Measurements from ENCODE around the gene EPHA3. TPM values are rescaled to one million over a fixed set of nuclear protein-coding genes. Genes with fewer than 3 reads are reported as not detected.

EPHA3 gene
- total and polyA plus RNA-seq, 4 donors, result 0.44 to 2.7 (median 1.2) TPM

DNA sequence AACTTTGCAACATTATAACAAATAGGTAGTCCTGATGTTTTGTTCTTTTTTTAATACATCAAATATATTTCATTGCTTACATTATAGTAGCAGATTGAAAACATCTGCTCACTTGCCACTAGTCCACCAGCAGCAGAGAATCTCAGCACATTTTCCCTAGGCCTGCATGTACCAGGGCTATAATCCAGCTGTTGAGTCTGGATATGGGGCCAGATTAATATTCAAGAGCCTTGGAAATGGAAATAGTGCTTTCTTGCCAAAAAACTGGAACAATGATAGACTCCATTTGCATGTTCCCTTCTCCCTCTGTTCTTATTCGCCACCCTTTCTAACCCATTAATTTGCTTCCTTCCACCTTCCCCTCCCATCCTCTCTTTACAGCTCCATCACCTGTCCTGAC is 288.0 kb downstream of the EPHA3 start:
- Histone ChIP-seq H3K27me3 (ENCODE audit: control insufficient read depth in 4 of 4, insufficient read depth in 4 of 4, low read length in 3 of 4) (no peaks in the 10 kb centered on the region), H3K4me1 (ENCODE audit: control insufficient read depth in 4 of 4, insufficient read depth in 4 of 4, low read length in 3 of 4) (no peaks in the 10 kb centered on the region), H3K9ac (ENCODE audit: low read depth in 1 of 2, low read length in 2 of 2) (no peak overlapping the region), H3K27ac (ENCODE audit: low read depth in 1 of 2, low read length in 2 of 2) (no peak overlapping the region), H3K36me3 (ENCODE audit: control insufficient read depth in 4 of 4, insufficient read depth in 3 of 4, low read depth in 1 of 4, low read length in 3 of 4) (no peaks in the 10 kb centered on the region), H3K4me3 (ENCODE audit: low read depth in 1 of 3, low read length in 3 of 3) (no peak overlapping the region), H3K9me3 (ENCODE audit: control insufficient read depth in 4 of 4, low read length in 3 of 4) (no peaks in the 10 kb centered on the region)
- TF ChIP-seq GABPA (IDR thresholded peaks at IDR 0.05 in 1 of 2, conservative IDR thresholded peaks at IDR 0.05 in 1 of 2) (no peak), HNF4A (conservative IDR thresholded peaks at IDR 0.05) (no peak), RXRA (IDR thresholded peaks at IDR 0.05) (no peak), JUND (IDR thresholded peaks at IDR 0.05) (no peak), FOXA1 (IDR thresholded peaks at IDR 0.05) (no peak), RAD21 (IDR thresholded peaks at IDR 0.05) (no peak), ATF3 (IDR thresholded peaks at IDR 0.05) (no peak)
- TF ChIP-seq, protein P1, sequence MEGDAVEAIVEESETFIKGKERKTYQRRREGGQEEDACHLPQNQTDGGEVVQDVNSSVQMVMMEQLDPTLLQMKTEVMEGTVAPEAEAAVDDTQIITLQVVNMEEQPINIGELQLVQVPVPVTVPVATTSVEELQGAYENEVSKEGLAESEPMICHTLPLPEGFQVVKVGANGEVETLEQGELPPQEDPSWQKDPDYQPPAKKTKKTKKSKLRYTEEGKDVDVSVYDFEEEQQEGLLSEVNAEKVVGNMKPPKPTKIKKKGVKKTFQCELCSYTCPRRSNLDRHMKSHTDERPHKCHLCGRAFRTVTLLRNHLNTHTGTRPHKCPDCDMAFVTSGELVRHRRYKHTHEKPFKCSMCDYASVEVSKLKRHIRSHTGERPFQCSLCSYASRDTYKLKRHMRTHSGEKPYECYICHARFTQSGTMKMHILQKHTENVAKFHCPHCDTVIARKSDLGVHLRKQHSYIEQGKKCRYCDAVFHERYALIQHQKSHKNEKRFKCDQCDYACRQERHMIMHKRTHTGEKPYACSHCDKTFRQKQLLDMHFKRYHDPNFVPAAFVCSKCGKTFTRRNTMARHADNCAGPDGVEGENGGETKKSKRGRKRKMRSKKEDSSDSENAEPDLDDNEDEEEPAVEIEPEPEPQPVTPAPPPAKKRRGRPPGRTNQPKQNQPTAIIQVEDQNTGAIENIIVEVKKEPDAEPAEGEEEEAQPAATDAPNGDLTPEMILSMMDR (IDR thresholded peaks at IDR 0.05; ENCODE audit: low read depth, low read length, missing input control), result no peak
- no peak for DNase-seq (ENCODE audit: low spot score)
- 69% methylated on average over 1 of the region's 1 CpG for WGBS

- H3K36me3 ChIP-seq (ENCODE audit: control insufficient read depth in 4 of 4, insufficient read depth in 3 of 4, low read depth in 1 of 4, low read length in 3 of 4), result no peaks in the 10 kb centered on the region
- no peaks in the 10 kb centered on the region for H3K27me3 ChIP-seq (ENCODE audit: control insufficient read depth in 4 of 4, insufficient read depth in 4 of 4, low read length in 3 of 4)
- no peak for DNase-seq (ENCODE audit: low spot score)
- TF ChIP-seq FOXA2 (IDR thresholded peaks at IDR 0.05) (no peak), HNF4A (conservative IDR thresholded peaks at IDR 0.05) (no peak), EGR1 (IDR thresholded peaks at IDR 0.05; ENCODE audit: low read depth in 2 of 2) (no peak), TAF1 (conservative IDR thresholded peaks at IDR 0.05) (no peak), SP1 (IDR thresholded peaks at IDR 0.05) (no peak), YY1 (IDR thresholded peaks at IDR 0.05) (no peak), ATF3 (IDR thresholded peaks at IDR 0.05) (no peak), JUND (IDR thresholded peaks at IDR 0.05) (no peak), REST (IDR thresholded peaks at IDR 0.05) (no peak), RAD21 (IDR thresholded peaks at IDR 0.05) (no peak), NR2F2 (IDR thresholded peaks at IDR 0.05) (no peak)
- TF ChIP-seq, protein P1 (IDR thresholded peaks at IDR 0.05; ENCODE audit: low read depth, low read length, missing input control), result no peak
- TF ChIP-seq, protein P2, sequence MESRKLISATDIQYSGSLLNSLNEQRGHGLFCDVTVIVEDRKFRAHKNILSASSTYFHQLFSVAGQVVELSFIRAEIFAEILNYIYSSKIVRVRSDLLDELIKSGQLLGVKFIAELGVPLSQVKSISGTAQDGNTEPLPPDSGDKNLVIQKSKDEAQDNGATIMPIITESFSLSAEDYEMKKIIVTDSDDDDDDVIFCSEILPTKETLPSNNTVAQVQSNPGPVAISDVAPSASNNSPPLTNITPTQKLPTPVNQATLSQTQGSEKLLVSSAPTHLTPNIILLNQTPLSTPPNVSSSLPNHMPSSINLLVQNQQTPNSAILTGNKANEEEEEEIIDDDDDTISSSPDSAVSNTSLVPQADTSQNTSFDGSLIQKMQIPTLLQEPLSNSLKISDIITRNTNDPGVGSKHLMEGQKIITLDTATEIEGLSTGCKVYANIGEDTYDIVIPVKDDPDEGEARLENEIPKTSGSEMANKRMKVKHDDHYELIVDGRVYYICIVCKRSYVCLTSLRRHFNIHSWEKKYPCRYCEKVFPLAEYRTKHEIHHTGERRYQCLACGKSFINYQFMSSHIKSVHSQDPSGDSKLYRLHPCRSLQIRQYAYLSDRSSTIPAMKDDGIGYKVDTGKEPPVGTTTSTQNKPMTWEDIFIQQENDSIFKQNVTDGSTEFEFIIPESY (IDR thresholded peaks at IDR 0.05), result no peak
- H3K9me3 ChIP-seq (ENCODE audit: control insufficient read depth in 4 of 4, low read length in 3 of 4), result no peaks in the 10 kb centered on the region
- no peak overlapping the region for H3K9ac ChIP-seq (ENCODE audit: low read depth in 1 of 2, low read length in 2 of 2)
- no peak overlapping the region for H3K27ac ChIP-seq (ENCODE audit: low read depth in 1 of 2, low read length in 2 of 2)
- H3K4me1 ChIP-seq (ENCODE audit: control insufficient read depth in 4 of 4, insufficient read depth in 4 of 4, low read length in 3 of 4), result no peaks in the 10 kb centered on the region
- H3K4me3 ChIP-seq (ENCODE audit: low read depth in 1 of 3, low read length in 3 of 3), result no peak overlapping the region
Measured at GRCh38 chr3:89395996-89396395, 288.6 kb downstream of the EPHA3 start.

All from liver (tissue), 9 donors.